Liver (tissue), 9 donors: ENCODE measurements around the gene STK24. TPM values are rescaled to one million over a fixed set of nuclear protein-coding genes. Genes with fewer than 3 reads are reported as not detected.
A peak's percentile ranks its signal among the peaks of the same experiment; 100 is the strongest.

Experiments used
- DNase-seq: peaks from one replicate; pipeline ENCODE4 v3.0.0-alpha.2; 2017; ENCODE audit warnings: low spot score
- H3K27ac ChIP-seq, 2 donors: one replicate each; pipeline ENCODE4 v1.7.0; 2013; ENCODE audit warnings: inconsistent platforms in 2 of 2, low read length in 2 of 2, control low read depth in 1 of 2, low read depth in 1 of 2, mild to moderate bottlenecking in 1 of 2
- H3K27me3 ChIP-seq, 4 donors: one replicate each; pipeline versions ENCODE4 v1.6.1 to v1.7.0; 2013; ENCODE audit warnings: low read length in 3 of 4, inconsistent platforms in 1 of 4, mild to moderate bottlenecking in 1 of 4, moderate library complexity in 1 of 4; ENCODE audit not compliant: control insufficient read depth in 4 of 4, insufficient read depth in 4 of 4
- H3K36me3 ChIP-seq, 4 donors: one replicate each; pipeline versions ENCODE4 v1.6.1 to v1.7.0; 2013; ENCODE audit warnings: low read length in 3 of 4, mild to moderate bottlenecking in 3 of 4, low read depth in 1 of 4, moderate library complexity in 1 of 4; ENCODE audit not compliant: control insufficient read depth in 4 of 4, insufficient read depth in 3 of 4
- H3K4me1 ChIP-seq, 4 donors: one replicate each; pipeline versions ENCODE4 v1.6.1 to v1.7.0; 2013; ENCODE audit warnings: low read length in 3 of 4, mild to moderate bottlenecking in 3 of 4, moderate library complexity in 1 of 4; ENCODE audit not compliant: control insufficient read depth in 4 of 4, insufficient read depth in 4 of 4
- H3K4me3 ChIP-seq, 3 donors: one replicate each; pipeline versions ENCODE4 v1.6.1 to v1.7.0; 2013; ENCODE audit warnings: low read length in 3 of 3, control low read depth in 1 of 3, low read depth in 1 of 3, mild to moderate bottlenecking in 1 of 3
- H3K9ac ChIP-seq, 2 donors: one replicate each; pipeline ENCODE4 v1.7.0; 2013; ENCODE audit warnings: low read length in 2 of 2, mild to moderate bottlenecking in 2 of 2, moderate library complexity in 2 of 2, control low read depth in 1 of 2, low read depth in 1 of 2
- H3K9me3 ChIP-seq, 4 donors: one replicate each; pipeline versions ENCODE4 v1.6.1 to v1.7.0; 2013; ENCODE audit warnings: low read length in 3 of 4; ENCODE audit not compliant: control insufficient read depth in 4 of 4
- EGR1 ChIP-seq, 2 donors: IDR thresholded peaks; 2 replicates each; pipeline ENCODE4 v1.6.1; 2016 to 2018; ENCODE audit warnings: antibody characterized with exemption in 2 of 2, low read depth in 2 of 2
- FOXA1 ChIP-seq: IDR thresholded peaks from 2 replicates; pipeline ENCODE4 v1.6.1; 2016; ENCODE audit warnings: antibody characterized with exemption
- FOXA2 ChIP-seq: IDR thresholded peaks from 2 replicates; pipeline ENCODE4 v1.6.1; 2016; ENCODE audit warnings: antibody characterized with exemption
- GABPA ChIP-seq, 2 donors: IDR thresholded peaks in 1 of 2; conservative IDR thresholded peaks in 1 of 2; 2 replicates each; pipeline ENCODE4 v1.6.1; 2016; ENCODE audit warnings: antibody characterized with exemption in 2 of 2, mild to moderate bottlenecking in 1 of 2, moderate library complexity in 1 of 2
- HNF4A ChIP-seq, 2 donors: conservative IDR thresholded peaks; 2 replicates each; pipeline ENCODE4 v1.6.1; 2016; ENCODE audit warnings: antibody characterized with exemption in 2 of 2, mild to moderate bottlenecking in 2 of 2
- HNF4G ChIP-seq: IDR thresholded peaks from 2 replicates; pipeline ENCODE4 v1.6.1; 2016; ENCODE audit warnings: antibody characterized with exemption
- JUND ChIP-seq, 2 donors: IDR thresholded peaks; 2 replicates each; pipeline ENCODE4 v1.6.1; 2016; ENCODE audit warnings: antibody characterized with exemption in 2 of 2
- MAX ChIP-seq: IDR thresholded peaks from 2 replicates; pipeline ENCODE4 v1.6.1; 2016; ENCODE audit warnings: antibody characterized with exemption
- NR2F2 ChIP-seq: IDR thresholded peaks from 2 replicates; pipeline ENCODE4 v1.6.1; 2016; ENCODE audit warnings: antibody characterized with exemption
- RAD21 ChIP-seq, 2 donors: IDR thresholded peaks; 2 replicates each; pipeline ENCODE4 v1.6.1; 2016; ENCODE audit warnings: antibody characterized with exemption in 2 of 2, mild to moderate bottlenecking in 2 of 2
- RXRA ChIP-seq, 2 donors: IDR thresholded peaks; 2 replicates each; pipeline ENCODE4 v1.6.1; 2017 to 2018; ENCODE audit warnings: antibody characterized with exemption in 2 of 2, mild to moderate bottlenecking in 1 of 2
- SP1 ChIP-seq: IDR thresholded peaks from 2 replicates; pipeline ENCODE4 v1.6.1; 2018; ENCODE audit warnings: antibody characterized with exemption, mild to moderate bottlenecking
- TAF1 ChIP-seq: conservative IDR thresholded peaks from 2 replicates; pipeline ENCODE4 v1.6.1; 2016; ENCODE audit warnings: antibody characterized with exemption, mild to moderate bottlenecking
- YY1 ChIP-seq: IDR thresholded peaks from 2 replicates; pipeline ENCODE4 v1.6.1; 2016; ENCODE audit warnings: antibody characterized with exemption, mild to moderate bottlenecking
- ZBTB33 ChIP-seq: IDR thresholded peaks from 2 replicates; pipeline ENCODE4 v1.6.1; 2016; ENCODE audit warnings: antibody characterized with exemption
- WGBS: extraction: QIAGEN DNeasy Blood & Tissue Kit; methylation state at CpG from one replicate; pipeline ENCODE4 v1.1.7; 2013; 5-methylcytosine and 5-hydroxymethylcytosine counted together
- polyA plus RNA-seq, 2 donors: library from polyadenylated mRNA; stranded (reverse) in 1 of 2; unstranded in 1 of 2; fragments of 200-250 nt in 1 of 2; fragments of >200 nt in 1 of 2; fragmentation: Nextera tagmentation in 1 of 2; extraction: Ambion mirVana in 1 of 2; gene quantifications; one replicate each; pipeline versions ENCODE4 v1.2.1 to v1.2.3, GENCODE V29; 2013 to 2015
- total RNA-seq, 2 donors: library from RNA; depleted of rRNA; stranded (reverse); fragments of >200 nt; gene quantifications; one replicate each; pipeline ENCODE4 v1.2.3, GENCODE V29; 2014
- TF ChIP-seq, protein P1 (sequence below): fragments of 150-350 bp; IDR thresholded peaks from 2 replicates; pipeline ENCODE4 v1.5.1; 2017; ENCODE audit warnings: improper control_type of control experiment, low read depth, low read length; ENCODE audit not compliant: missing input control
- TF ChIP-seq, protein P2 (sequence below): IDR thresholded peaks from 2 replicates; pipeline ENCODE4 v1.6.1; 2016; ENCODE audit warnings: antibody characterized with exemption
- TF ChIP-seq, protein P3 (sequence below): IDR thresholded peaks from 2 replicates; pipeline ENCODE4 v1.6.1; 2016; ENCODE audit warnings: antibody characterized with exemption, mild to moderate bottlenecking
- donor health status: healthy.
- donor health status: healthy.
- donor health status: healthy.
- donor health status: healthy.
- donor health status: healthy.

STK24 gene
- total and polyA plus RNA-seq, 4 donors, result 6.4 to 43.3 (median 14.9) TPM

DNA sequence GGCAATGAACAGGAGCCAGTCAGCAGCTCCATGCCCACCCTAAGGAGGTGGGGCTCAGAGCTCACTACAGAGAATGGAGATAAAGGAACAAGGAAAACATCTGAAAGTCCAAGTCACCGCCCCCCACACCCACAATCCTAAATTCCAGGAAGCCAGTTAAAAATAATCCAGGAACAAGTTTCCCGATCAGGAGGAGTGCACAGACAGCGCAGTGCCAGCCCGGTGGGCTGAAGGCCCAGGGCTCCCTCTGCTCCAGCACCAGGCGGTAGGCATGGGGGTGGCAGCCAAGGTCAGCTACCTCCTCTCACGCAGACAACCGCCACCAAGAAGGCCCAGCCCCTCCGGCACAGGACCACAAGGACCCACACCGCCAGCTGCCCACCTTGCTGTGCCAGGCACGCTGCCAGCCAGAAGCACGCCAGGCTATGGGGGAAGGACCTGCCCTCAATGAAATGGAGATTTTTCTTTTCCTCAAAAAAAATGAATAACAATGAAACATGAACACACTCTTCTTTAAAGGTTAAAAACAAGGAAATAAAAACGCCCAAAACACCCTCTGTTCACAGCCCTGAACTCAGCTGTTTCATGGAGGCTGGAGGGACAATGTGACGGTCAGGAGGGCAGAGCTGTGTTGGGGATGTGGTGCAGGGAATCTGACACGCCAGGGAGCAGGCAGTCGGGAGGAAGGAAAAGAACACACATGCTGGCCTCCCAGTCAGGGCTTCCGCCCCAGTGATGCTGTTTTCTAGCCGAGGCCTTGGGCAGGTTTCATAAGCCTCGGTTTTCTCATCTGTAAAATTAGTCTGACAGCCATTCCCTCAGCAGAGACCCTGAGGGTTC is 11.0 kb downstream of the STK24 start:
- peaks cover 22 to 53% (median 43%) of the 10 kb centered on the region in 4 donors for H3K4me1 ChIP-seq
- H3K9me3 ChIP-seq, result no peaks in the 10 kb centered on the region

More for the DNA sequence above, 11.0 kb downstream of the STK24 start:
- Histone ChIP-seq H3K4me3 (peak overlapping the region in 1 of 3 donors; percentile 12), H3K9ac (peak overlapping the region in 1 of 2 donors; percentile 32), H3K27ac (peak overlapping the region; percentile 87 to 89), H3K36me3 (no peaks in the 10 kb centered on the region), H3K27me3 (no peaks in the 10 kb centered on the region)
- 23% methylated on average over 18 of the region's 18 CpGs for WGBS
- no peak for DNase-seq
- peak in 1 of 2 donors; percentile 60 for TF ChIP-seq RXRA (IDR thresholded peaks at IDR 0.05)
- TF ChIP-seq, protein P1, sequence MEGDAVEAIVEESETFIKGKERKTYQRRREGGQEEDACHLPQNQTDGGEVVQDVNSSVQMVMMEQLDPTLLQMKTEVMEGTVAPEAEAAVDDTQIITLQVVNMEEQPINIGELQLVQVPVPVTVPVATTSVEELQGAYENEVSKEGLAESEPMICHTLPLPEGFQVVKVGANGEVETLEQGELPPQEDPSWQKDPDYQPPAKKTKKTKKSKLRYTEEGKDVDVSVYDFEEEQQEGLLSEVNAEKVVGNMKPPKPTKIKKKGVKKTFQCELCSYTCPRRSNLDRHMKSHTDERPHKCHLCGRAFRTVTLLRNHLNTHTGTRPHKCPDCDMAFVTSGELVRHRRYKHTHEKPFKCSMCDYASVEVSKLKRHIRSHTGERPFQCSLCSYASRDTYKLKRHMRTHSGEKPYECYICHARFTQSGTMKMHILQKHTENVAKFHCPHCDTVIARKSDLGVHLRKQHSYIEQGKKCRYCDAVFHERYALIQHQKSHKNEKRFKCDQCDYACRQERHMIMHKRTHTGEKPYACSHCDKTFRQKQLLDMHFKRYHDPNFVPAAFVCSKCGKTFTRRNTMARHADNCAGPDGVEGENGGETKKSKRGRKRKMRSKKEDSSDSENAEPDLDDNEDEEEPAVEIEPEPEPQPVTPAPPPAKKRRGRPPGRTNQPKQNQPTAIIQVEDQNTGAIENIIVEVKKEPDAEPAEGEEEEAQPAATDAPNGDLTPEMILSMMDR, result peak; percentile 22
- peak; percentile 28 for TF ChIP-seq NR2F2
- TF ChIP-seq, protein P2, sequence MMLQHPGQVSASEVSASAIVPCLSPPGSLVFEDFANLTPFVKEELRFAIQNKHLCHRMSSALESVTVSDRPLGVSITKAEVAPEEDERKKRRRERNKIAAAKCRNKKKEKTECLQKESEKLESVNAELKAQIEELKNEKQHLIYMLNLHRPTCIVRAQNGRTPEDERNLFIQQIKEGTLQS, result no peak
- TF ChIP-seq ZBTB33, result no peak
- peak; percentile 53 for TF ChIP-seq MAX
- TF ChIP-seq FOXA2, result no peak
- TF ChIP-seq SP1, result peak; percentile 53
- TF ChIP-seq EGR1 (IDR thresholded peaks at IDR 0.05; ENCODE audit: low read depth in 2 of 2), result peak in 1 of 2 donors; percentile 13
- TF ChIP-seq, protein P3, sequence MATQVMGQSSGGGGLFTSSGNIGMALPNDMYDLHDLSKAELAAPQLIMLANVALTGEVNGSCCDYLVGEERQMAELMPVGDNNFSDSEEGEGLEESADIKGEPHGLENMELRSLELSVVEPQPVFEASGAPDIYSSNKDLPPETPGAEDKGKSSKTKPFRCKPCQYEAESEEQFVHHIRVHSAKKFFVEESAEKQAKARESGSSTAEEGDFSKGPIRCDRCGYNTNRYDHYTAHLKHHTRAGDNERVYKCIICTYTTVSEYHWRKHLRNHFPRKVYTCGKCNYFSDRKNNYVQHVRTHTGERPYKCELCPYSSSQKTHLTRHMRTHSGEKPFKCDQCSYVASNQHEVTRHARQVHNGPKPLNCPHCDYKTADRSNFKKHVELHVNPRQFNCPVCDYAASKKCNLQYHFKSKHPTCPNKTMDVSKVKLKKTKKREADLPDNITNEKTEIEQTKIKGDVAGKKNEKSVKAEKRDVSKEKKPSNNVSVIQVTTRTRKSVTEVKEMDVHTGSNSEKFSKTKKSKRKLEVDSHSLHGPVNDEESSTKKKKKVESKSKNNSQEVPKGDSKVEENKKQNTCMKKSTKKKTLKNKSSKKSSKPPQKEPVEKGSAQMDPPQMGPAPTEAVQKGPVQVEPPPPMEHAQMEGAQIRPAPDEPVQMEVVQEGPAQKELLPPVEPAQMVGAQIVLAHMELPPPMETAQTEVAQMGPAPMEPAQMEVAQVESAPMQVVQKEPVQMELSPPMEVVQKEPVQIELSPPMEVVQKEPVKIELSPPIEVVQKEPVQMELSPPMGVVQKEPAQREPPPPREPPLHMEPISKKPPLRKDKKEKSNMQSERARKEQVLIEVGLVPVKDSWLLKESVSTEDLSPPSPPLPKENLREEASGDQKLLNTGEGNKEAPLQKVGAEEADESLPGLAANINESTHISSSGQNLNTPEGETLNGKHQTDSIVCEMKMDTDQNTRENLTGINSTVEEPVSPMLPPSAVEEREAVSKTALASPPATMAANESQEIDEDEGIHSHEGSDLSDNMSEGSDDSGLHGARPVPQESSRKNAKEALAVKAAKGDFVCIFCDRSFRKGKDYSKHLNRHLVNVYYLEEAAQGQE, result peak; percentile 37
- TF ChIP-seq RAD21 (IDR thresholded peaks at IDR 0.05), result no peak
- TF ChIP-seq JUND (IDR thresholded peaks at IDR 0.05), result peak in 1 of 2 donors; percentile 38
- TF ChIP-seq TAF1, result no peak
- no peak for TF ChIP-seq YY1
- TF ChIP-seq GABPA (IDR thresholded peaks at IDR 0.05 in 1 of 2, conservative IDR thresholded peaks at IDR 0.05 in 1 of 2), result no peak
- TF ChIP-seq FOXA1, result no peak
- TF ChIP-seq HNF4G, result no peak
- TF ChIP-seq HNF4A (conservative IDR thresholded peaks at IDR 0.05), result peak; percentile 63 to 65
